Activated CD4-positive, alpha-beta T cell treated with anti-CD3 and anti-CD28 coated beads, Interleukin-10, Interleukin-2, amounts not matched to agents 100 ng/mL and 50 ng/mL, durations not matched to agents 16 hours and 8 hours (primary cell): ENCODE results near the gene RUVBL2.
"Not testable (repeated sequence)": the region's sequence is repeated elsewhere in the genome, so short reads cannot be mapped to it uniquely, and the experiment has no call there.

ENCODE experiments used
- DNase-seq: peaks from one replicate; pipeline ENCODE4 v3.0.0-alpha.2; 2020

Gene RUVBL2

DNA sequence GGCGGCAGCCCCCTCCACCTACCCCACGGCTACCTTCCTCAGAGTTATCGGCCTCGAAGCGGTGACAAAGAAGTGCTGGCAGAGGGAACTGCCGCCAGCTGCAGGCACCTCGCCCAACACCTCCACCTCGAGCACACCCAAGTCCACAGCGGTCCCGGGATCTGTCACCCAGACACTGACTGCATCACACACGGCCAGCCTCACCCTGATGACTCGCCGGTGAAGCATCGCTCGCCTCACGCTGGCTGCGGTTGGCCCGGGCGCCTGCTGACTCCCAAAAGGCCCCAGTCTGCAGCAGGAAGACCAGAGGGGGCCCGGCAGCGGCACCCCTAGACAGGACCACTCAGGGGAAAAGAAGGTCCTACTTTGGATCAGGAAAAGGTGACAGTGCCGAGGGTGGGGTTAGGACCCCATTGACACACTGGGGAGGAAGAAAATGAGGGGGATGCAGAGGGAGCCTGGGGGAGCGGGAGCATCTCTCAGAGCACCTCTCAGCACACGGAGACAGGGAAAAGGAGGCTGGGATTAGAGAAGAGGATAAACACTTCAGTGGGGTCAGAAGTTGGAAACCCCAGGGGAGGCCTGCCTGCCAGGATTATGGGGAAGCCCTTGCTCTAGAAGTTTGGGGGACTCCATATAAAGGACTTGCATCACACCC lies 56.8 kb downstream of the RUVBL2 start:
- DNase-seq = not testable (repeated sequence)

- peak; percentile 42 for DNase-seq
Observed at GRCh38 chr19:49056101-49056901, 62.6 kb downstream of the RUVBL2 start.

- not testable (repeated sequence) for DNase-seq
Observed at GRCh38 chr19:49056902-49057596, 63.4 kb downstream of the RUVBL2 start.

- DNase-seq = peak; percentile 34
Observed at GRCh38 chr19:49057636-49058234, 64.0 kb downstream of the RUVBL2 start, which contains the start of gene CGB7. CGB7 (minus strand) TSS chr19:49057749; CDS start chr19:49055375, 2,374 bp downstream.

DNA sequence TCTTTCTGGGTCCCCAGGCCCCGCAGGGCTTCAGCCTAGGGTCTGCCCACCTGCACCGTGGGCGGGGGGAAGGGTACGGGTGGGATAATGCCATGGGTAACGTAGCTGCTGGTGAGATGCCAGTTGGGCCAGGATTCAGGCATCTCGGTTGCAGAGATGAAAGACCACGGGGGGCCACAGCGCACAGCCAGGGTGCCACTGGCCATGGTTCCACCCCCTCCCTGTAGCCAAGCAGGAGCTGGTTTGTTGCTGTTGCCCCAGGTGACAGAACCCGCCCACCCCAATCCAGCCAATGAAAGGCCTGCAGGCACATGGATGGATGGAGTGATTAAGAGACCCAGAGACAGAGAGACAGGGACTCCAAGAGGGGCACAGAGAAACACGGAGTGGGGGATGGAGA lies 64.9 kb downstream of the RUVBL2 start:
- DNase-seq = peak; percentile 32

DNA sequence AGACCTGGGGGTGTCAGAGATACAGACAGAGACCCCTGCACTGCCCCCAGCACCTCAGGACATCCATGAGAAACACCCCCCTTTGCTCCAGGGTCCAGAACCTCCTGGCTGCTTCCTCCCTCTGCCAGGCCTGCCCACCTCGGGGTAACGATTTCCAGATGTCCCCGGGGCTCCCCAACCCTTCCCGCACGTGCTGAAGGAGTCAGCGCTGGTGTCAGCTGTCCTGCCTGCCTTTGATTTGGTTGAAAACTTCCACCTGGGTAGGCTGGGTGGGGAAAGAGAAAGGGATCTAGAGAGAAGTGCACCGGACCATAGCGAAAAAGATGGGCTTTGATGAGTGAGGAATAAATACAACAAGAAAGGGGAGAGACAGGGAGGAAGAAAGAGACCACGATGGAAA lies 65.4 kb downstream of the RUVBL2 start:
- no peak for DNase-seq

GRCh38 chr19:49061000-49061399 lies 67.3 kb downstream of the RUVBL2 start:
- no peak for DNase-seq

GRCh38 chr19:49061445-49061844 lies 67.8 kb downstream of the RUVBL2 start:
- no peak for DNase-seq

DNA sequence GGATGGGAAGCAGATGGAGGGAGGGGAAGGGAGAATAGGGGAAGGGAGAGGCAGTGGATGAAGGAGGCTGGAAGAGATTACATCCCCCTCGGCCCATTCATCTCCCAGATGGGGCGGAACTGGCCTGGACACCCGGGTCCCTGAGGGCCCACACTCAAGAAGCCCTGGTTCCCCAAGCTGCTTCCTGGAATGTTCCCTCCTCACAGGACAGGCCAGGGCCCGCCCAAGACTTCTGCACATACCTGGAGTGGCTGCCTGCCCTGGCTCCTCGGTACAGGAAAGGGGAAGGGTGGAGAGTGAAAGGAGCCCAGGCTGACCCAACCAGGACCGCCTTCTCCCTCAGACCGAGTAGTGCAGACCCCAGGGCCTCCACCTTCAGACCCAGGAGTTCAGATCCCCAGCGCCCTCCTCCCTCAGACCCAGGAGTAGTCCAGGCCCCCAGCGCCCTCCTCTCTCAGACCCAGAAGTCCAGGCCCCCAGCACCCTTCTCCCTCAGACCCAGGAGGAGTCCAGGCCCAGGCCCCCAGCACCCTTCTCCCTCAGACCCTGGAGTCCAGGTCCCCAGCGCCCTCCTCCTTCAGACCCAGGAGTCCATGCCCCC lies 70.4 kb downstream of the RUVBL2 start:
- DNase-seq = no peak

GRCh38 chr19:49064768-49065611 lies 71.3 kb downstream of the RUVBL2 start, which contains the start of gene NTF4:
NTF4 (minus strand) TSS chr19:49064818; CDS start chr19:49061997, 2,821 bp downstream.
- no peak for DNase-seq
